Keratinocyte (primary cell): Measurements from ENCODE around the gene TNNI3.

Experiments
- CTCF ChIP-seq, 3 experiments: IDR thresholded peaks in 1 of 3; conservative IDR thresholded peaks in 1 of 3; optimal IDR thresholded peaks in 1 of 3; 2 replicates in 2 of 3; 3 replicates in 1 of 3; pipeline versions ENCODE3 to v1.5.1; 2011; ENCODE audit warnings: low read length in 3 of 3, mild to moderate bottlenecking in 3 of 3, moderate library complexity in 2 of 3, control low read depth in 1 of 3, inconsistent platforms in 1 of 3; ENCODE audit not compliant: insufficient read depth in 2 of 3; ENCODE audit errors: extremely low read depth in 1 of 3
- EZH2 ChIP-seq: IDR thresholded peaks from one replicate; pipeline ENCODE4 v1.6.1; 2012; ENCODE audit warnings: inconsistent platforms, mild to moderate bottlenecking, low read length, moderate library complexity

GRCh38 chr19:55160986-55161365 is 3.4 kb upstream of the TNNI3 start:
- TF ChIP-seq CTCF (optimal IDR thresholded peaks at IDR 0.05 in 1 of 3, IDR thresholded peaks at IDR 0.05 in 1 of 3, conservative IDR thresholded peaks at IDR 0.05 in 1 of 3; ENCODE audit: extremely low read depth in 1 of 3, insufficient read depth in 2 of 3, low read length in 3 of 3), result no peak
- TF ChIP-seq EZH2, result no peak
